Keratinocyte (primary cell): ENCODE measurements around the gene ABCC11.

Experiments
- CTCF ChIP-seq, 3 experiments: IDR thresholded peaks in 1 of 3; conservative IDR thresholded peaks in 1 of 3; optimal IDR thresholded peaks in 1 of 3; 2 replicates in 2 of 3; 3 replicates in 1 of 3; pipeline versions ENCODE3 to v1.5.1; 2011; ENCODE audit warnings: low read length in 3 of 3, mild to moderate bottlenecking in 3 of 3, moderate library complexity in 2 of 3, control low read depth in 1 of 3, inconsistent platforms in 1 of 3; ENCODE audit not compliant: insufficient read depth in 2 of 3; ENCODE audit errors: extremely low read depth in 1 of 3
- EZH2 ChIP-seq: IDR thresholded peaks from one replicate; pipeline ENCODE4 v1.6.1; 2012; ENCODE audit warnings: inconsistent platforms, mild to moderate bottlenecking, low read length, moderate library complexity

DNA sequence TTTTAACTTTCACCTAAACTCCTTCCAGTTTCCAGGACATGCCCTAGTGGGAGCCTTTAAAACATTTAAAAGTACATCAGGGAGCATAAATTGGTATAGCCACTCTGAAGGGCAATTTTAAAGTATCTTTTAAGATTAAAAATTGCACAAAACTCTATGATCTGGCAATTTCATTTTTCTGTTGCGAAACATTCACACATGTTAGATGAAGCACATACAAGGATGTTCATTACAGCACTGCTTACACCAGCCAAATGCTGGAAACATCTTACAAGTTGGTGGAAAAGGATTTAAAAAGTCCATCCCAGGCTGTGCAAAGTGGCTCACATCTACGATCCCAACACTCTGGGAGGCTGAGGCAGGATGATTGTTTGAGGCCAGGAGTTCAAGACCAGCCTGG, 29.6 kb downstream of the ABCC11 start:
- TF ChIP-seq CTCF (optimal IDR thresholded peaks at IDR 0.05 in 1 of 3, IDR thresholded peaks at IDR 0.05 in 1 of 3, conservative IDR thresholded peaks at IDR 0.05 in 1 of 3; ENCODE audit: extremely low read depth in 1 of 3, insufficient read depth in 2 of 3, low read length in 3 of 3), result no peak
- TF ChIP-seq EZH2, result no peak
